ENCODE results near the gene TMEM121.

TMEM121 gene

DNA sequence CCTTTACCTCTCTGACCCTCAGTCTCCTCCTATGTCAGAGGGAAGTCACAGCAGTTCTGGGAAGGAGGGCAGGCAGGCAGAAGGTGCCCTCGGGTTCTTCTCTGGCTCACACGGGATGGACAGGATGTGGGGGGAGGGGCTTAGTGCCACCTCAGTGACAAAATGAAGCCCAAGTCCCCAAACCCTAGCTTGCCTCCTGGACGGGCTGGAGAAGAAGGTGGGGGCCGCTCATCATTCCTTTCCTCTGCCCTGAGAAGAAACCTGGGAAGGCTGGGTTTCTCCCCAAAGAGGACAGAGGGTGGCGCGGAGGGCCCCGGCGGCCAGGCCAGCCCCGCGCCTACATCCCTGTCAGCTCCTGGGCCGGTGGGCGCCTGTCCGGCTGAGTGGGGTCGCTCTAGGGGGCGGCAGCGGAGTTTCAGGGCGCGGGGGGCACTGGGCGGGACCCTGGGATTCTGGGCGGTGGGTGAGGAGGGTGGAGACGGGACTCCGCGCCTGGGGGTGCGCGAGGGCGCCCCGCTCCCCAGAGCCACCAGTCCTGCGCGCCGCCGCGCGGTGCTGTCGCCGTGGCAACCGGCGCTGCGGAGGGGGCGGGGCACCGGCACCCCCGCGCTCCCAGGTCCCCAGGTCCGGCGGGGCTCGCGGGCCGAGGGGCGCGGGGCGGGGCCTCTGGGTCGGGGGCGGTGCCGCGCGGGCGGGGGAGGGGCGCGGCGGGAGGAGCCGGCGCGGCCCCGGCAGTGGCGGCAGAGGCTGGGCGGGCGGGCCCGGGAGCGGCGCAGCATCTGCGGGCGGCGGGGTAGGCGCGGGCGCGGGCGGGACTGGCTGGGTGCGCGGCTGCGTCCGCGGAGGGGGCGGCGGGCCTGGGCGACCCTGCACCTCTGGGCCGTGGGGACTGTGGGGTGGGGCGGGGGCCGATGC is at the start of gene TMEM121:
Gene TMEM121 (plus strand): TSS at position 723 of the 915 bp plus-strand sequence. CDS start 2,252 bp downstream, outside the sequence.
- peak; percentile 61 for DNase-seq

DNA sequence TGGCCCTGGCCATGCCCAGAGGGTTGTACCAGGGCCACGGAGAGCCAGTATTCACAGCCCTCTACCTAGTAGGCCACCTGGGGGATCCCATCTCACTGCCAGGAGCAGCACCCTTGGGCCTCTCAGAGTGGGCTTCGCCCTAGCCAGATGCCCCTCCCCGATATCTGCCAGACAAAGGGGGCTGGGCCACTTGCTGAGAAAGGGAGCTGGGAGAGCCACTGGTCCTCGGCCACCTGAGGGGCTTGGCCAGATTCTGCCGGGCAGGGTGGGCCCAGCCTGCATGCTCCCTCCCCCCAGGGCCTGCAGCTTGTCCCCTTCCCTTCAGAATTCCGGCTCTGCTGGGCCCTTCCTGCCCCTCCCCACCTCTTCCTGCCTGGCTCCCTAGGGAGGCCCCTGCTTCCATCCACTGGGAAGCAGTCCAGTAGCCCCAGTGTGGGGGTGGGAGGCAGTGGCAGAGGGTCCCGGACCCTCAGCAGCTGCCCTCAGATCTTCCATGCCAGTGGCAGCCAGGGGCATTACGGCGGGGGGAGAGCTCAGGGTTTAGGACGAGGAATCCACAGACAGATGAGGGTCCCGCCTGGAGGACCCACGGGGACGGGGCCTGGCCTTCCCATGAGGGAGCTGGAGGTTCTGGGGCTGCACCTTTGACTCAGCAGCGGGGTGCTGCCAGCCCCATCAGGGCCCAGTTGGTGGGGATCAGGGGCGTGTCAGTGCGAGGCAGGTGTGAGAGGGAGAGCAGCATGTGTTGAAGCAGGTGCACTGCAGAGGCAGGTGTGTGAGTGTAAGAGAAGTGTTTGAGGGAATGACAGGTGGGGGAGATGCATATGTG is 49.3 kb upstream of the TMEM121 start:
- DNase-seq = no peak

- DNase-seq = no peak
Observed at GRCh38 chr14:105477660-105478397, 48.6 kb upstream of the TMEM121 start.

DNA sequence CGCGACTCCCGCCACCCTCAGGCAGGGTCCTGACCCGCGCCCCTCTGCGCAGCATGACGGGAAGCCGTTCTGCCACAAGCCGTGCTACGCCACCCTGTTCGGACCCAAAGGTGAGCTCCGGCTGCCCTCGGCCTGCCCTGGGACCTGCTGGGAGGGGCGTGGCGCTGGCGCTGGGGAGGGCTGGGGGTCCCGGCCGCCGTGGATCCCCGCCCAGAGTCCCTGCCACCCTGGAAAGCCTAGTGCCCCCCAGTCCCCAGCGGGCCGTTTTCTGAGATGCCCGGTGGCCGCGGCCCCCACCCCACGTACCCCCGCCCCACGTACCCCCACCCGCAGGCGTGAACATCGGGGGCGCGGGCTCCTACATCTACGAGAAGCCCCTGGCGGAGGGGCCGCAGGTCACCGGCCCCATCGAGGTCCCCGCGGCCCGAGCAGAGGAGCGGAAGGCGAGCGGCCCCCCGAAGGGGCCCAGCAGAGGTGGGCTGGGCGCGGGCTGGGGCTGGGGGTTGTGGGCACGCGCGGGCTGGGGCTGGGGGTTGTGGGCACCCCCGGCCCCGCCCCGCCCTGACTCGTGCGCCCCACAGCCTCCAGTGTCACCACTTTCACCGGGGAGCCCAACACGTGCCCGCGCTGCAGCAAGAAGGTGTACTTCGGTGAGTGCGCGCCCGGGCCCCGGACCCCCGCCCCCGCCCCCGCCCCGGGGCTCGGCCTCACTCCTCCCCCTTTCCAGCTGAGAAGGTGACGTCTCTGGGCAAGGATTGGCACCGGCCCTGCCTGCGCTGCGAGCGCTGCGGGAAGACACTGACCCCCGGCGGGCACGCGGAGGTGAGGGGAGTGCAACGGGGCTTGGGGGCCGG is 47.8 kb upstream of the TMEM121 start:
- DNase-seq = no peak

DNA sequence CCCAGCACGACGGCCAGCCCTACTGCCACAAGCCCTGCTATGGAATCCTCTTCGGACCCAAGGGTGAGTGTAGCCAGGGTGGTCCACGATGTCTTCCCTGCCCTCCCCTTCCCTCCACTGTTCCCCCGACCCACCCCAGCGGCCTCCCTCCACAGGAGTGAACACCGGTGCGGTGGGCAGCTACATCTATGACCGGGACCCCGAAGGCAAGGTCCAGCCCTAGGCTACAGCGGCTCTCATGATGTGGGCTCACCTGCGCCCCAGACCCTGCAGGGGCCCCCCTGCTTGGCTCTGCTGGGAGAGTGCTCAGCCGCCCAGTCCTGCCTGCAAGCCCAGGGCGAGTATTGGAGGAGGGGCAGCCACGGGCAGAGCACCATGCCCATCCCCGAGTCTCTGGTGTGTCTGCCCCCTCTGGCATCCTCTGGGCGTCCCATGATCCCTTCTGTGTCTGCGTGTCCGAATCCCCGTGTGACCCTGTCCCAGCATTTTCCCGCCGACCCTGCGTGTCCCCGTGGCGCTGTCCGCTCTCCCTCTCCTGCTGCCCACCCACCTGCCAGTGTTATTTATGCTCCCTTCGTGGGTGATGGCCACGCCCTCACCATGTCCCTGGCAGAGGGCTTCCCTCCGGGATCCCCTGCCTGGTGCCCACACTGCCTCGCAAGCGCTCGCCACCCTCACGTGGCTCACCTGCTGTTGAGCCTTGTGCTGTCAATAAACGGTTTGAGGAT is 46.8 kb upstream of the TMEM121 start:
- DNase-seq = no peak

DNA sequence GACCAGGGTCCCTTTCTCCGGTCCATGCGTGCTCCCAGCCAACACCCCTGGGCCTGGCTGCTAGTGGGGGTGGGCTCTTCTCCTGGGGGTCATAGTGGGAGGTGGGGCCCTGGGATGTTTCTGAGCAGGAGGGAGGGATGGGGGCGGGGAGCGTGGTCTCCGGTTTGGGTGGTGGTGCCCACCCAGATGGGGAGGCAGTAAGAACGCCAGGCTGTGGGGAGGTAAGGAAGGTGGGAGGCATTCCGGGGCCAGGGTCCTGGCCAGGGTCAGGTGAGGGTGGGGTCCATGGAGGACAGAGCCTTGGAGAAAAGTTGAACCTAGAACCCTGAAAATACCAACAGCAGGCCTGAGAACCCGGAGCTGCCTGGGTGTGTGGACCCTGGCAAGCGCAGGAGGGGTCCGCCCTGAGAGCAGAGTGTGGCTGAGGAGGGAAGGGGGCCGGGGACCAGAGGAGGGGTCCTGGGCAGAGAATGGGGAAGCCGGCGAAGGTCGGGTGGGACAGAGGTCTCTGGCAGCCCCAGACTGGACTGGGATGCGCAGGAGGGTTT is 46.1 kb upstream of the TMEM121 start:
- no peak for DNase-seq

DNA sequence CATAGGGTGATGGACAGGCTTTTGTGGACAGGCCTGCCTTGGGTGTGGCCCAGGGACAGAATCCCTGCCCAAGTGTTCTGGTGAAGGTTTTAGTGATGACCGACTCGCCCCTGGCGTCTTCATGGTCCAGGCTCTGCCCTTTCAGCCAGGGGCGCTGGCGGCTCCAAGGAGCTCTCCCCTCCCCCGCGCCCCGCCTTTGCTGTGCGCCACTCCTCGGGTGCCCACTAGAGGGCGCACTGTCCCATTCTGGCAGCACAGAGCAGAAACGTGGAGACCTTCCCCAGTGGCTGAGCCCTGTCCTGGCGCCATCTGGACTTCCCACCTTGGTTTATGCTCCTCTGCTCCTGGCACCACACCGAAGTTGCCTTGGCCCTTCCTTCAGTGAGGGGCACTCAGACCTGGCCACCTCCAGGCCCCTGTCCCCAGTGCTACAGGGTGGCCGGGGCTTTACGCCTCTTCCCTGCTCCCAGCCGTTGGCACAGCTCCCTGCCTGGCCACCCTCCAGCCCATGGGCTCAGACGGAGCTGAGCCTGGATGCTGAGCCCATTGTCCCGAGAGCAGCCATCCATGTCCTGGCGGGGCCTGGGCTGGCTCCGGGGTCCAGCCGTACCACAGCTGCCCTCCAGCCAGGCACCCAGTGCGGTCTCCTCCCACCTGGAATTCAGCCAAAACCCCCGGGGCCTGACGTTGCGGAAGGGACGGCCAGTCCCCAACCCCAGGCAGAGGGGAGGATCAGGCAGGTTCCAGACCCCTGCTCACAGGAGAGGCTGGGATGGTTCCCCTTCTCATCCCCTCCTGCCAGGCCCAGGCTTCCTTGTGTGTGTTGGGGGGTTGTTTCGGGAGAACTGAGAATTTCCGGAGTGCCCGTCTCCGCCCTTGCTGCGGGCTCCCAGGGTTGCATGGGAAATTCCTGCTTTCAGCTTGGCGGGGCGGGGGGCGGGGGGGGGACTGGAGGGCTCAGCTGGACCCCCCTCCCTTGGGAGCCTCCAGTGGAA is 45.3 kb upstream of the TMEM121 start:
- peak; percentile 96 for DNase-seq

GRCh38 chr14:105481886-105482457 is 44.4 kb upstream of the TMEM121 start:
- peak; percentile 97 for DNase-seq

GRCh38 chr14:105482486-105483110 is 43.8 kb upstream of the TMEM121 start:
- no peak for DNase-seq

- DNase-seq = peak; percentile 46
Observed at GRCh38 chr14:105483300-105484068, 42.9 kb upstream of the TMEM121 start.

DNA sequence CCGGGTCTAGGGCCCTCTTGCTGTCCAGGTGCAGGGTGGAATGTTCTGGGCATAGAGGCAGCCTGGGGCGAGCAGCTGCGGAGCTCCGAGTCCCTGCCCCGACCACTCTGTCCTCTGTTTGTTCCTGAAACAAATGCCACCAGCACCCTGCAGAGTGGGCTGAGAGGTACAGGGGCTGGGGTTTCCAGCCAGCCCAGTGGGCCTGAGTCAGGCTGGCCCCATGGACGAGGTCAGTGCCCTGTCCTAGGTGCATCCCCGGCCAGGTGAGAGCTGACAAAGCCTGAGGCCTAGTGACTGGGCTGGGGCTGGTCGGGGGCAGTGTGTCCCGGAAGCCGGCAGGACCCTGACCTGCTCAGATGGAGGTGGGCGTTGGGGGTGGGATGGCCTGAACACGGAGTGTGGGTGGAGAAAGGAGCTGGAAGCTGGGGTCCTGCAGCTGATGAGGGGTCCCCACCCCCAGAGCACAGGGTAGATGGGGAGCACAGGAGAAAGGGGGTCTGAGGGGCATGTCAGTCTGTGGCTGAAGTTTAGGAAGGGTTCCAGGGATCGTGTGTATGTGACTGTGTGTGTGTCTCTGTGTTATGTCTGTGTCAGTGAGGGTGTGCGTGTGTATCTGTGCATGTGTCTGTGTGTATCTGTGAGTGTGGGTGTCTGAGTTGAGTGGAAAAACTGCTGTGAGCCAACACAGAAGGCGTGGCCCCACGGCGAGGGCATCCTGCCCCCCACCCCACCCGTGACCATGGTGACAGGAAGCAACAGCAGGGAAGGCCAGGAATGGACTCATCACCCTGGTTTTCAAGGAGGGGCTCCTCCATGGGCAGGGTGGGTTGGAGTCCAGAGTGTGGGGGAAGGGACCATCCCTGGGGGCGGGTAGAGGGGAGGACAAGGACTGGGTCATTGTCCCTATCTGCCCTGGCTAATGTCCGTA is 42.0 kb upstream of the TMEM121 start:
- DNase-seq = peak; percentile 79

DNA sequence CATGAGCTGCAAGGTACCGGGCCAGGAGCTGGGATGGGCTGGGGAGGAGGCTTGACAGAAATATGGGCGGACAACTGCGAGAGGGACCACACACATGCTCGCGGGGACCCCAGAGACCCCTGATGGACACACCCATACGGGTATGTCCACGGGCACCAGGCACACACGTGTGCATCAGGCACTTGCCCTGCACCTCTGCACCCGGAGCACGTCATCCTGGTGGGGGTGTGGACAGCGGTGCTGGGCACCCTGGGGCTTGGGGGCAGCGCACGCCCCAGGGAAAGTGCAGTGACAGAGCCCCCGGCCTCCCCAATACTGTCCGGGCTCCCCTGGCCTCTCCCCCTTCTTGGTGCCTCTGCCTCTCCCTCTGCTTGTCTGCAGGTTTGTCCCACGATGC is 41.4 kb upstream of the TMEM121 start:
- no peak for DNase-seq

GRCh38 chr14:105485739-105486162 is 40.6 kb upstream of the TMEM121 start:
- no peak for DNase-seq

- DNase-seq = peak; percentile 44
Observed at GRCh38 chr14:105486163-105486973, 40.0 kb upstream of the TMEM121 start, which contains the start of gene CRIP1. Gene CRIP1, plus strand, starts transcription at chr14:105486886. Its CDS starts 374 bp downstream, at chr14:105487260.

DNA sequence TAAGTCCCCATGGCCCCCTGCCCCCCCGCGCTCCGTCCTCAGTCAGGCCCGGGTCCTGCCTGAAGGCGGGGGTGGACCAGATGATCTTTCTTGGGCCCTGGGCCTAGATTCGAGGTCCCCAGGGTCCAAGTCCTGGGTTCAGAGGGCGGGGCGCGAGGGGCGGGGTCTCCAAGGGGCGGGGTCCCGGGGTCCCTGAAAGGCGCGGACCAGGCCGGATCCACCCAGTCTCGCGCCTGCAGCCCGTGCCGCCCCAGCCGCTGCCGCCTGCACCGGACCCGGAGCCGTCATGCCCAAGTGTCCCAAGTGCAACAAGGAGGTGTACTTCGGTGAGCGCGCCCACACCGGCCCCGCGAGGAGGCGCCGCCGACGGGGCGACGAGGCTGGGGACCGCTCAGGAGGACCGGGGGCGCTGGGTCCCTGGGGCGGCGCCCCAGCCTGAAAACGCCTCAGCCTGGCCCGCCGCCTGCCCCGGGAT is 39.4 kb upstream of the TMEM121 start:
- DNase-seq = peak; percentile 75

Measured in femur (tissue), 1 donor.